Hepatocyte (in vitro differentiated cells): ENCODE data around the gene CELSR3.

Experiments
- EZH2 ChIP-seq: fragments of 200-600 bp; sonication (generic); IDR thresholded peaks from 2 replicates; pipeline ENCODE4 v1.6.1; 2016; ENCODE audit warnings: antibody characterized with exemption, mild to moderate bottlenecking, borderline replicate concordance
- EZH2phosphoT487 ChIP-seq: fragments of 200-600 bp; sonication (generic); IDR thresholded peaks from one replicate; pipeline ENCODE4 v1.6.1; 2018; ENCODE audit warnings: antibody characterized with exemption, mild to moderate bottlenecking, low read depth, moderate library complexity; ENCODE audit not compliant: unreplicated experiment, severe bottlenecking
- TF ChIP-seq, protein P1 (sequence below): fragments of 200-600 bp; sonication (generic); IDR thresholded peaks from 2 replicates; pipeline ENCODE4 v1.5.1; 2016; ENCODE audit warnings: antibody characterized with exemption, mild to moderate bottlenecking; ENCODE audit not compliant: poor library complexity

- TF ChIP-seq EZH2, result no peak
- TF ChIP-seq, protein P1, sequence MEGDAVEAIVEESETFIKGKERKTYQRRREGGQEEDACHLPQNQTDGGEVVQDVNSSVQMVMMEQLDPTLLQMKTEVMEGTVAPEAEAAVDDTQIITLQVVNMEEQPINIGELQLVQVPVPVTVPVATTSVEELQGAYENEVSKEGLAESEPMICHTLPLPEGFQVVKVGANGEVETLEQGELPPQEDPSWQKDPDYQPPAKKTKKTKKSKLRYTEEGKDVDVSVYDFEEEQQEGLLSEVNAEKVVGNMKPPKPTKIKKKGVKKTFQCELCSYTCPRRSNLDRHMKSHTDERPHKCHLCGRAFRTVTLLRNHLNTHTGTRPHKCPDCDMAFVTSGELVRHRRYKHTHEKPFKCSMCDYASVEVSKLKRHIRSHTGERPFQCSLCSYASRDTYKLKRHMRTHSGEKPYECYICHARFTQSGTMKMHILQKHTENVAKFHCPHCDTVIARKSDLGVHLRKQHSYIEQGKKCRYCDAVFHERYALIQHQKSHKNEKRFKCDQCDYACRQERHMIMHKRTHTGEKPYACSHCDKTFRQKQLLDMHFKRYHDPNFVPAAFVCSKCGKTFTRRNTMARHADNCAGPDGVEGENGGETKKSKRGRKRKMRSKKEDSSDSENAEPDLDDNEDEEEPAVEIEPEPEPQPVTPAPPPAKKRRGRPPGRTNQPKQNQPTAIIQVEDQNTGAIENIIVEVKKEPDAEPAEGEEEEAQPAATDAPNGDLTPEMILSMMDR, result no peak
- TF ChIP-seq EZH2phosphoT487, result no peak
Observed at GRCh38 chr3:48624767-48625166, 37.9 kb downstream of the CELSR3 start.
